GM04503 (cell line): ENCODE measurements around the gene MPP1.

Experiments used
- DNase-seq: peaks from one replicate; pipeline ENCODE4 v3.0.0-alpha.2; 2012; ENCODE audit warnings: low read depth

MPP1 gene

GRCh38 chrX:154775419-154776349 lies 29.6 kb downstream of the MPP1 start:
- no peak for DNase-seq

DNA sequence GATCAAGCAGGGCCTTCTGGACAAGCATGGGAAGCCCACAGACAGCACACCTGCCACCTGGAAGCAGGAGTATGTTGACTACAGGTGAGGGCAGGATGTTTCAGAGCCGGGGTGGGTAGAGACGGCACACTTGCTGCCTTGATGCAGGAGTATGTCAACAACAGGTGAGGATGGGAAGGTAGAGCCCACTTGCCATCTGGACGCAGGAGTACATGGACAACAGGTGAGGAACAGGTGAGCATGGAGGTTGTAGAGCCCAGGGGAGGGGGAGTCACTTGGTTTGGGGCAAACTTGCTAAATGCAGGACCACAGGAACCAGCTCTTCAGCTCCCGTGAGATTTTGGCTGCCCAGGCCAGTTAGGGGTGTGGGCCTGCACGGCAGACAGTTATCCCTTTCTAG lies 30.7 kb downstream of the MPP1 start:
- DNase-seq, result no peak

DNA sequence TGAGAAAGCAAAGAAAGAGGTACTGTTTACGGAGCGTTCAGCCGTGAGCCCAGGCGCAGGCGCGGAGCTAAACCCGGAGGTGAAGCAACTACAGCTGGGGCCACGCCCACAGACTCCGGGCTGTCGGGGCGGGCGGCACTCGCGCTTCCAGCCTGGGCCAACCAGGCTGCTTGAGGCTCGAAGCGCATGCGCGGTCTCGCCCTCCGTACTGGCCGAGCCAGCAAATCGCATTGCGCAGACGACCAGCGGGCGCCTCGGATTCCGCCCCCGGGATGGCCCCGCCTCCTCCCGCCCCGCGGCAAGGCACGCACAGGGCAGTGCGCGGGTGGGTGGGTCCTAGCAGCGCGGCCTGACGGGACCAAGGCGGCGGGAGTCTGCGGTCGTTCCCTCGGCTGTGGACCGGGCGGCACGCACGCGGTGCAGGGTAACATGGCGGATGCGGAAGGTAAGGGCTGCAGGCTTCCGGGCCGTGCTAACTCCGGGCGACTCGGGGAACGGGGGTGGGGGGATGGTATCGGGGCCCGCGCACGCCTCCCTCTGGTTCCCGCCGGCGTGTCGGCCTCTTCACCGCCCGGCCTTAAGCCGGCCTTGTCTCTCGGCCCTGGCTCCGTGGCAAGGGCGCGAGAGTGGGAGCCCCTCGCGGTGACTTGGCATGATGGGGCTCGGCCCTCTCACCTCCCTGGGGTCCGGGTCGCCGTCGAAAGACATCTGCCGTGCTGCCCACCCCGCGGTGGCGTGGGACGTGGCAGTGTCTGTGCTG lies 42.6 kb downstream of the MPP1 start, which contains the start of gene DKC1:
Gene DKC1 (plus strand): TSS at position 328 of the 760 bp plus-strand sequence. CDS start 102 bp downstream, at position 430.
- peak; percentile 50 for DNase-seq

DNA sequence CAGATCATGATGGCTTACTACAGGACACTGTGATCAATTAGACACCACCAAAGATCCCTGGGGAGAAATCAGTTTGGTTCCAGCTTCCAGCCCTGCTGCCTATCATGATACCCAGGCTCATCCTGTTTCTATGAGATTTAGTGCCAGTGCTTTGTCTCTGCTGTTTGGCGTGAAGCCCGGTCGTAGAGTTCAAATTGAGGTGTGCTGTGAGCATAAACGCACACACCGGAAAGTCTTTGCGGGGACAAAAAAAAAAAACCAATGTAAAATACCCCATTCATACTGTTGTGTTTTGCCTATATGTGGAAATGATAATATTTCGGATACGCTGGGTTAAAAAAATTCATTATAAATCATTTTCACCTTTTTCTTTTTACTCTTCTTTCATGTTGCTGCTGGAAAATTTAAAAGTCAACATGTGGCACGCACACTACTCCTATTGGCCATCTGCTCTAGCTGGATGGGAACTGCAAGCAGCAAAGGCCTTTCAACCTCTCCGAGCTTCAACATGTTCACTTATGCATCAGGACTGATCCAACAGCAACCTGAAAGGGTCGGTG lies 43.2 kb downstream of the MPP1 start:
- no peak for DNase-seq

DNA sequence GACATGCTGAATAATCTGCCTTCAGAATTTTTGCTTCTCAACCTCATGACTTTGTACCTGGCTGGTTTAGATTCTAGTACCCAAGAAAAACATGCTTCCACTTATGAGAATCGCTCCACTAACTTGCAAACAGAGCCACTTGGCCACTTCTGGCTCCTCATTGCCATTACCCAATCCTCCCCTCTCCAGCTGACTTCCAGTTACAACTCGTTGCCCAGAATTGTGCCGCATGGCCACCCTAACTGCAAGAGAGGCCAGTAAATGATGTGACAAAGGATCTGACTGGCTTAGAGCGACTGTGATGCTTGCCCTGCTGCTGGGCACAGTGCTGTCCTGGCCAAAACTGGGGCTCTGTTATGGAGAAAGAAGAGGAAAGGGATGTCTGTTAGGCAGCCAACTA lies 46.6 kb downstream of the MPP1 start:
- no peak for DNase-seq

GRCh38 chrX:154751669-154752271 lies 53.5 kb downstream of the MPP1 start:
- DNase-seq, result no peak

DNA sequence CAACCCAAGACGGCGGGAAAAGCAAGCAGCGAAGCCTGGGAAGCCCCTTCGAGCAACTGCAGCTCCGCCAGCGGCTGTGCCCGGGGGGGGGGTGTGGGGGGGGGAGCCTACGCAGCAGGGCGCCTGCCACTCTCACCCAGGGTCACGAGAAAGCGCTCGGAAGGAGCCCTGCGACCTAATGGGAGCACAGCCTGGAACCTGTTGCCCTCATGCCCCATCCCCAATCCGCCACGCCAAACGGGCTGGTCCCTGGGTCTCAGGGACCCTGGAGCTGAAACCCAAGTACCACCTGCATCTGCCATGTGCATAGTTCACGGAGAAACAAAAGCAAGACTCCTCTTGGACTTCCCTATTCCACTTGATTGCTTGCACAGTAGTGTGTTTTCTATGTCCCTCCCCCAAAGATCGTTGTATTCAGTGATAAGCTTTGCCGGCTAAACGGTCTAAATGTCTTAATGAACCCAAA lies 54.0 kb downstream of the MPP1 start:
- DNase-seq, result no peak

DNA sequence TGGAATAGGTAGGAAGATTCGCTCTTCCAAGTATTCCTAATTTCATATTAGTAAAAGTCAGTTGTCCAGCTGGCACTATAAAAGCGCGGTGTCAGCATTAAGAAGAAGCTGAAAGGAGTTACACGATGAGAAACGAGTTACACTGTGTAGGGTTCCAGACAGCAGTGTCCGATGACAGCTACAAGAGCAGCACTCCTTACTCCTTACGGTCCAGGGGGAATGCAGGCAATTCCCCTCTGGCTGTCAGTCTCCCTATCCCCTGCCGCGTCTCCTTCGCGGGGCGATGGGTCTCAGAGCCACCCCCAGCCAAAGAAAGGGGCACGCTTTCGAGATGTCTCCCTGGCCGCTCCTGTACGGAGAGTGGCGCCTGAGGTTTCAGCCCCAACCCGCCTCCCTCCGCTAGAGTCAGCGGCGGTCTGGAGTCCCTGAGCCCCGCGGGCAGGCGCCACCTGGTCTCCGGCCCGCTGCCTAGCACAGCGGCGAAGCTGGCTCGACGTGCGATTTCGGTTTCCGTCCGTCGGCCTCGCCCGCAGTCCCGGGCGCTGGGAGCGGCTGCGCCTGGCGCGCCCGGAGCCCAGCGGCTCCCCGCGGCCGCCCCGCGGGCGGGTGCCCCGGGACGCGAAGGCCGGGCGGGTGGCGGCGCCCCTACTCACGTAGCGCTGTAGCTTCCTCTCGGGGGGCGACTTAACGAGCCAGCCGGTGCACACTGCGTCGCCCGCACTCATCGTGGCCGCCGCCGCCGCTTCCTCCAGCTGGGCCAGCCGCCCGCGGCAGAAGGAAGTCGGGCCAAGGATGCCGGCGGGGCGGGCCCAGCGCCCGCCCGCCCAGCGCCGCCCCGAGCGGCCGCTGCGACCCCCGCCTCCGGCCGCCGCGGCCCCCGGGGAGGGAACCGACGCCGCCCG lies 54.7 kb downstream of the MPP1 start, which contains the start of gene GAB3:
Gene GAB3 (minus strand): TSS at position 777 of the 902 bp plus-strand sequence. CDS start 52 bp downstream, at position 725.
- DNase-seq, result no peak

DNA sequence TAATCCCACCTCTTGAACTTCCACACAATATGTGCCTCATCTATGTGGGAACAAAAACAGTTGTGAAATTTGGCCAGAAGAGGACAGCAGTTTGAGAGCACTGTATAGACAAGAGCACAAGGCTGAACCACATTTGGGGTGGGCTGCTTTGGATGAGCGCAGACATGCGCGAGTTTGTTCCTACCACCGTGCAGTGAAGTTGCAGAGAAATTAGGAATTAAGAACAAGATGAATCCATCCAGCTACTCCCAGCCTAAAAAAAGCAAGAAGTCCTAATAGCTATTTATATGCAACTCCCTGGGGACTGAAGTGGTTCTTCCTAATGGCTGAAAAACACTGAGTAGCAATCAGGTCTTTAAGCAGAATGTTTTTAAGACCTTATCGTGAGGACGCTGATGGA lies 55.4 kb downstream of the MPP1 start:
- no peak for DNase-seq

- DNase-seq, result no peak
Measured at GRCh38 chrX:154748712-154749339, 56.5 kb downstream of the MPP1 start.

DNA sequence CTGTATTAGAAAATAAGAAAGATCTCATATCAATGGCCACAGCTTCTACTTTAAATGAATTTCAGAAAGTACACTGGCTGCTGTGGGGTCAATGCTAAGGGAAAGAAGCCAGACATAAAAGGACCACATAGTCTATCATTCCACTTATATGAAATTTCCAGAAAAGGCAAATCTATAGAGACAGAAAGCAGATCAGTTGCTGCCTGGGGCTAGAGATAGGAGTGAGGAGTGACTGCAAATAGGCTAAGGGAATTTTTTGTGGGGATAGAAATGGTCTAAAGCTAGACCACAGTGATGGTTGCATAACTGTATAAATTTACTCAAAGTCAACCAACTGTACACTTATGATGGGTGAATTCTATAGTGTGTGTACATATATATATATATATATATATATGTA lies 62.7 kb downstream of the MPP1 start:
- DNase-seq, result no peak

DNA sequence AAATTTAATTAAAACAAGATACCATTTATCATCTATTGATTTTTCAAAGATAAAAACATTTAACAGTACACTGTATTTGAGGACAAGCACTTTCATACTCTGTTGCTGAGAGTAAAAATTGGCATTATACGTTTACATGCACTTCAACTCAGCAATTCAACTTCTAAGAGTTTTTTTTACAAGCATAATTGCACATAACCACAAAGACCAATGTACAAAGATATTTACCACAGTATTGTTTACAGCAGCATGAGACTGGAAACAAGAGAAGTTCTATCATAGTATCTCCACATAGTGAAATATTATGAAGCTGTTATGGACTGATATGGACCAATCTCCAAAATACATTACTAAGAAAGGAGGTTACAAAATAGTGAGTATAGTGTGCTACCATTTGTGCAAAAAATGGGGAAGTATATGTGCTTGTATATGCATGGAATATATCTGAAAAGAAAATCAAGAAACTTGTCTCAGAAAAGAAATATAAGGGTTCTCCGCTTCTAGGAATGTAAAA lies 65.3 kb downstream of the MPP1 start:
- no peak for DNase-seq

- no peak for DNase-seq
Measured at GRCh38 chrX:154738011-154738738, 67.1 kb downstream of the MPP1 start.

DNA sequence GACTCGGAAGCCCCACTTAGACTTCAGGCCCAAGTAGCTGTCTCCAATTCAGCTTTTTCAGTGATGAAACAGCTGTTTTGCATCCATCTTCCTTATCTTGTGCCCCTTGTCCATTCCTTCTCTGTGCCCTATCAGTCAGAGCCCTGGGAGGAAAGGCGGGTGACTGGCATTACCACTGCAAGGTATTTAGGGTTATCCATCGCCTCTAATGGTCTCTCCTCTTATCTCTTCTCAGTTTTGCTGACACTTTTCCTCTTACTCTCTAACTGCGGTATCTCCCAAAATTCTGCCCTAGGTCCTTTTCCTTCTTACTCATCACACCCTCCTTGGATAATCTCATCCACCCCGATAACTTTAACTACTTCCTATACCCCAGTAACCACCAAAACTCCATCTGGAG lies 68.1 kb downstream of the MPP1 start:
- no peak for DNase-seq

- DNase-seq, result peak; percentile 71
Measured at GRCh38 chrX:154735695-154736393, 69.4 kb downstream of the MPP1 start.

DNA sequence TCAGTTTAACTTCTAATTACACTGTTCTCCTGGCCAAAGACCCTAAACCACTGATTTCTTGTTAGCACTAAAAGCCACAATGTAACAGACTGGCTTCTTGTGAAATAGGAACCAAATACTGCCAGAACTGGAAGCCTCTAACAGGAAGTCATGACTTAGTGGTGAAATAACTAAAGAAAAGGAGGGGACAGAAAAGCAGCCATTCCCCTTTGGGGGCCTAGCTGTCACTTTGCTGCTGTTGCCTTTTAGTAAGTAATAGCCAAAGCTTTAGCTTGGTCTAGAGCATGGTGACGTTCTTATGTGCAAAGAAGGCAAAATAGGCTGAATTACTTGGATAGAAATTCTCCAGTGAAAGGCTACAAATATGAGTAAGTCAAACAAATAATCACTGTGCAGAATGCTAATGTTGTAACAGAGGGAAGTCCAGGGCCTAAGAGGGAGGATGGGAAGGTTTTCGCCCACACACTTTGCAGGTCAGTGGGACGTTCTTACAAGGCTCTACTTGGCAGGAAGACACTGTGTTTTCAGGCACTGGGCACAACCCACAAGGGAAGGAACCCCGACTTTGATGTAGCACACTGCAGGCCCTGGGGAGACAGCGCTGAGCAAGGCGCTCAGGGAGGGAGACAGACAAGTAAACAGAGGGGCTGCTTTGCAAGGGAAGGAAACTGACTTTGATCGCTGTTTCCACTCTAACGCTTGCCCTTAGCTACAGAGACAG lies 71.1 kb downstream of the MPP1 start:
- DNase-seq, result no peak

GRCh38 chrX:154733066-154733425 lies 72.2 kb downstream of the MPP1 start:
- DNase-seq, result no peak

DNA sequence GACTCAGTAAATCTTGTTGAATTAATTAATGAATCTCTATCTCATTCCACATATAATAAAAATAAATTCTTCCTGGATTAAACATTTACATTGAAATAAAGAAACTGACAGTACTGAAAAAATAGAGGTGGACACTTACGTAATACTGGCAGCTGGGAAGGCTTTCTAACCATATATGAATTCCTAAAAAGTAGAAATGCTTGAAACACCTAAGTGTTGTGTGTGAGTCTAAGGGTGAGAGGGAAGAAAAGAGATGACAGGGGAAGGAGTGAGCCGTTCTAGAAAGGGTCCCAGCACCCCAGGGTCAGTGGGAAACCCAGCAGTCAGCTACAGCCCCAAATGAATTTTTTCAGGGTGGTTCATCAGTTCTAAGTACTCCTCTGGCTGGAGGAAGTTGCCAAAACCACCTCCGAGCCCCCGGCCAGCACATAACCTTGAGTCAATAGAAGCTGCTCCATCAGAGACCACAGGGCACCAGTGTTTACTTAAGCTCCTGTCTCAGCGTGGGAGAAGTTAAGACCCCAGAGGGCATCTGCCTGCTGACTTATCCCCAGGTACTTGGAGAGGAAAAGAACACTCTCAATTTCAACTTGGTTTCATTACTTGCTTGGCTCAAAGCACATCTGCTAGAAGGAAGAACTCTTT lies 72.7 kb downstream of the MPP1 start:
- no peak for DNase-seq
